ENCODE results near the gene SLC22A6.
"Not testable (repeated sequence)": the region's sequence is repeated elsewhere in the genome, so short reads cannot be mapped to it uniquely, and the experiment has no call there.

SLC22A6 gene

GRCh38 chr11:62983536-62984199, 1.1 kb downstream of the SLC22A6 start:
- no peak for DNase-seq

- no peak for DNase-seq
These were observed 3.0 kb downstream of the SLC22A6 start for GRCh38 chr11:62981743-62982142.

- DNase-seq, result no peak
These were observed 4.5 kb downstream of the SLC22A6 start for GRCh38 chr11:62980133-62980760.

GRCh38 chr11:62976109-62976508, 8.7 kb downstream of the SLC22A6 start:
- DNase-seq, result no peak

GRCh38 chr11:62974848-62975522, 9.8 kb downstream of the SLC22A6 start:
- DNase-seq, result no peak

GRCh38 chr11:62965574-62965973, 19.2 kb downstream of the SLC22A6 start:
- DNase-seq, result no peak

GRCh38 chr11:62962391-62962790, 22.4 kb downstream of the SLC22A6 start:
- DNase-seq, result no peak

GRCh38 chr11:62961017-62961570, 23.7 kb downstream of the SLC22A6 start:
- DNase-seq, result no peak

- DNase-seq, result no peak
These were observed 25.3 kb downstream of the SLC22A6 start for GRCh38 chr11:62959422-62959980.

GRCh38 chr11:62958547-62959421, 26.0 kb downstream of the SLC22A6 start:
- DNase-seq, result no peak

GRCh38 chr11:62957147-62957546, 27.6 kb downstream of the SLC22A6 start:
- no peak for DNase-seq

- DNase-seq, result no peak
These were observed 30.3 kb downstream of the SLC22A6 start for GRCh38 chr11:62954478-62954877.

- no peak for DNase-seq
These were observed 31.0 kb downstream of the SLC22A6 start for GRCh38 chr11:62953811-62954210.

- DNase-seq, result no peak
These were observed 35.9 kb downstream of the SLC22A6 start for GRCh38 chr11:62948765-62949320.

- not testable (repeated sequence) for DNase-seq
These were observed 39.2 kb downstream of the SLC22A6 start for GRCh38 chr11:62945538-62945937.

- DNase-seq, result not testable (repeated sequence)
These were observed 47.2 kb downstream of the SLC22A6 start for GRCh38 chr11:62937528-62937927.

- no peak for DNase-seq
These were observed 50.3 kb downstream of the SLC22A6 start for GRCh38 chr11:62934496-62934785.

GRCh38 chr11:62933750-62934495, 50.8 kb downstream of the SLC22A6 start:
- DNase-seq, result no peak

GRCh38 chr11:62933285-62933684, 51.5 kb downstream of the SLC22A6 start:
- DNase-seq, result no peak

- no peak for DNase-seq
These were observed 53.1 kb downstream of the SLC22A6 start for GRCh38 chr11:62931499-62932278.

- DNase-seq, result no peak
These were observed 54.1 kb downstream of the SLC22A6 start for GRCh38 chr11:62930666-62931065.

Measured in MV-4-11 (cell line).